ENCODE data around the gene CCL24. TPM values are rescaled to one million over a fixed set of nuclear protein-coding genes. Genes with fewer than 3 reads are reported as not detected.
"Not testable (repeated sequence)": the region's sequence is repeated elsewhere in the genome, so short reads cannot be mapped to it uniquely, and the experiment has no call there.

Gene CCL24, protein sequence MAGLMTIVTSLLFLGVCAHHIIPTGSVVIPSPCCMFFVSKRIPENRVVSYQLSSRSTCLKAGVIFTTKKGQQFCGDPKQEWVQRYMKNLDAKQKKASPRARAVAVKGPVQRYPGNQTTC
- not detected for total RNA-seq

DNA sequence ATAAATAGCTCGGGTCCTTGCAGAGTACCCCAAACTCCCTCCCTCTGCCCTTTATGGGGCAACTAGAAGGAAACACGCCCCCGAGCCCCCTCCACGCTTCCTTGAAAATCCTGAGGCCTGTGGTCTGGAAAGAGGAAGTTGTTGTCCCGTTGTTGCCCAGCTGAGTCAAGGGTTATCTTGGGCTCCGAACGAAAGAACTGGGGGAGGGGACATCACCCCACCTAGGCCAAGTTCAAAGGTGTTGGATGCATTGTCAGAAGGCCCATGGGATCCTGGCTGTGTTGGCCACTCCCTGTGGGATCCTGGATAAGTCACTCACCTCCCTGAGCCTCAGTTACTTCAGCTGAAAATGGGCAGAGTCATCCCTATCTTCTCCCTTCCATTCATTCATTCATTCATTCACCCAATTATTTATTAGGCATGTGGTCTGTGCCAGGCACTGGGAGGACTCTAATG, at the start of gene CCL24:
Gene CCL24 (minus strand): TSS at position 26 of the 456 bp plus-strand sequence. CDS start 91 bp downstream, outside the sequence.
- H3K27me3 ChIP-seq (replicated peaks; ENCODE audit: insufficient read depth), result no peaks in the 10 kb centered on the region
- H3K9me3 ChIP-seq, result no peaks in the 10 kb centered on the region
- WGBS, result 57% methylated on average over 7 of the region's 7 CpGs
- no peaks in the 10 kb centered on the region for H3K4me1 ChIP-seq (replicated peaks)
- H3K36me3 ChIP-seq, result no peaks in the 10 kb centered on the region
- H3K27ac ChIP-seq, result no peak within 1 kb of the TSS
- intact Hi-C loops (cut with DNase I), result no loop called here
- no peak for TF ChIP-seq POLR2A (IDR thresholded peaks at IDR 0.05)
- TF ChIP-seq, protein P1, sequence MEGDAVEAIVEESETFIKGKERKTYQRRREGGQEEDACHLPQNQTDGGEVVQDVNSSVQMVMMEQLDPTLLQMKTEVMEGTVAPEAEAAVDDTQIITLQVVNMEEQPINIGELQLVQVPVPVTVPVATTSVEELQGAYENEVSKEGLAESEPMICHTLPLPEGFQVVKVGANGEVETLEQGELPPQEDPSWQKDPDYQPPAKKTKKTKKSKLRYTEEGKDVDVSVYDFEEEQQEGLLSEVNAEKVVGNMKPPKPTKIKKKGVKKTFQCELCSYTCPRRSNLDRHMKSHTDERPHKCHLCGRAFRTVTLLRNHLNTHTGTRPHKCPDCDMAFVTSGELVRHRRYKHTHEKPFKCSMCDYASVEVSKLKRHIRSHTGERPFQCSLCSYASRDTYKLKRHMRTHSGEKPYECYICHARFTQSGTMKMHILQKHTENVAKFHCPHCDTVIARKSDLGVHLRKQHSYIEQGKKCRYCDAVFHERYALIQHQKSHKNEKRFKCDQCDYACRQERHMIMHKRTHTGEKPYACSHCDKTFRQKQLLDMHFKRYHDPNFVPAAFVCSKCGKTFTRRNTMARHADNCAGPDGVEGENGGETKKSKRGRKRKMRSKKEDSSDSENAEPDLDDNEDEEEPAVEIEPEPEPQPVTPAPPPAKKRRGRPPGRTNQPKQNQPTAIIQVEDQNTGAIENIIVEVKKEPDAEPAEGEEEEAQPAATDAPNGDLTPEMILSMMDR (IDR thresholded peaks at IDR 0.05), result no peak
- no peak for TF ChIP-seq POLR2AphosphoS5 (IDR thresholded peaks at IDR 0.05)
- H3K4me3 ChIP-seq, result no peak within 1 kb of the TSS
- DNase-seq (ENCODE audit: low spot score), result no peak

- no peak for DNase-seq (ENCODE audit: low spot score)
- H3K27ac ChIP-seq, result no peak overlapping the region
- H3K4me3 ChIP-seq, result no peak overlapping the region
- H3K27me3 ChIP-seq (replicated peaks; ENCODE audit: insufficient read depth), result no peaks in the 10 kb centered on the region
- H3K36me3 ChIP-seq, result no peaks in the 10 kb centered on the region
- no peaks in the 10 kb centered on the region for H3K9me3 ChIP-seq
- no peak for TF ChIP-seq POLR2A (IDR thresholded peaks at IDR 0.05)
- TF ChIP-seq POLR2AphosphoS5 (IDR thresholded peaks at IDR 0.05), result no peak
- TF ChIP-seq, protein P1 (IDR thresholded peaks at IDR 0.05), result no peak
- no peaks in the 10 kb centered on the region for H3K4me1 ChIP-seq (replicated peaks)
- 62% methylated on average over 4 of the region's 4 CpGs for WGBS
- intact Hi-C loops (cut with DNase I), result no loop called here
These were observed 48.0 kb upstream of the CCL24 start for GRCh38 chr7:75861636-75862035.

DNA sequence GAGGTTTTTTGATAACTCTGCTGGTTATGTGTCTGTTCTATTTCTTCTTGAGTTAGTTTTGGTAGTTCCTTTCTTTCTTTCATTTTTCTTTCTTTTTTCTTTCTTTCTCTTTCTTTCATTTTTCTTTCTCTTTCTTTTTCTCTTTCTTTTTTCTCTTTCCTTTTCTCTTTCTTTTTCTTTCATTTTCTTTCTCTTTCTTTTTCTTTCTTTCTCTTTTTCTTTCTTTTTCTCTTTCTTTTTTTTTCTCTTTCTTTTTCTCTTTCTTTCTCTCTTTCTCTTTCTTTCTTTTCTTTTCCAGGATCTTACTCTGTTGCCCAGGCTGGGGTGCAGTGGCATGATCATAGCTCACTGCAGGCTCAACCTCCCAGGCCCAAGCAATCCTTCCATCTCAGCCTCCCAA, 44.8 kb upstream of the CCL24 start:
- intact Hi-C loops (cut with DNase I), result no loop called here
- no peaks in the 10 kb centered on the region for H3K36me3 ChIP-seq
- H3K27me3 ChIP-seq (replicated peaks; ENCODE audit: insufficient read depth), result no peaks in the 10 kb centered on the region
- no peak for DNase-seq (ENCODE audit: low spot score)
- no peak overlapping the region for H3K27ac ChIP-seq
- no peak overlapping the region for H3K4me3 ChIP-seq
- no peaks in the 10 kb centered on the region for H3K9me3 ChIP-seq
- H3K4me1 ChIP-seq (replicated peaks), result no peaks in the 10 kb centered on the region
- TF ChIP-seq POLR2AphosphoS5 (IDR thresholded peaks at IDR 0.05), result no peak
- TF ChIP-seq, protein P1 (IDR thresholded peaks at IDR 0.05), result no peak

DNA sequence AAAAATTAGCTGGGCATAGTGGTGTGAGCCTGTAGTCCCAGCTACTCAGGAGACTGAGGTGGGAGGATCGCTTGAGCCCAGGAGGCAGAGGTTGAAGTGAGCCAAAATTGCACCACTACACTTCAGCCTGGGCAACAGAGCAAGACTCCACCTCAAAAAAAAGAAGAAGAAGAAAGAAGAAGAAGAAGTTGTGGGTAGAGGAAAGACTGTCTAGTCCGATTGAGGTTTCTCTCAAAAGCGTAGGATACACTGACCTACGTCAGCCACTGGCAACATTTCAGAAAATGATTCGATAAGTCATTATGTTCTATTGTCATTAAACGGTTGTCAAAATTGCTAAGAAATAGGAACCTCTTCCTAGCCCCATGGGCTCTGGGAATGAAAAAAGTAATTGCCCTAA, 42.9 kb upstream of the CCL24 start:
- WGBS, result 78% methylated on average over 6 of the region's 6 CpGs
- H3K9me3 ChIP-seq, result no peaks in the 10 kb centered on the region
- TF ChIP-seq POLR2AphosphoS5 (IDR thresholded peaks at IDR 0.05), result no peak
- TF ChIP-seq, protein P1 (IDR thresholded peaks at IDR 0.05), result no peak
- TF ChIP-seq POLR2A (IDR thresholded peaks at IDR 0.05), result no peak
- H3K4me3 ChIP-seq, result no peak overlapping the region
- H3K4me1 ChIP-seq (replicated peaks), result no peaks in the 10 kb centered on the region
- no peaks in the 10 kb centered on the region for H3K27me3 ChIP-seq (replicated peaks; ENCODE audit: insufficient read depth)
- H3K27ac ChIP-seq, result no peak overlapping the region
- intact Hi-C loops (cut with DNase I), result no loop called here
- no peak for DNase-seq (ENCODE audit: low spot score)
- no peaks in the 10 kb centered on the region for H3K36me3 ChIP-seq

GRCh38 chr7:75854813-75855345, 41.3 kb upstream of the CCL24 start:
- WGBS, result 87% methylated on average over 10 of the region's 10 CpGs
- H3K4me3 ChIP-seq; H3K27me3 ChIP-seq (replicated peaks; ENCODE audit: insufficient read depth); intact Hi-C loops (cut with DNase I); DNase-seq (ENCODE audit: low spot score); H3K4me1 ChIP-seq (replicated peaks); H3K27ac ChIP-seq; H3K36me3 ChIP-seq; H3K9me3 ChIP-seq: not testable (repeated sequence)
